Neuron (in vitro differentiated cells): ENCODE measurements around the gene PERM1.
"Not testable (repeated sequence)": the region's sequence is repeated elsewhere in the genome, so short reads cannot be mapped to it uniquely, and the experiment has no call there.

Experiments
- H2AFZ ChIP-seq: one replicate; pipeline ENCODE4 v1.6.1; 2013; ENCODE audit warnings: low read depth, mild to moderate bottlenecking, inconsistent platforms, low read length, moderate library complexity
- H3K27me3 ChIP-seq: one replicate; pipeline ENCODE4 v1.6.1; 2013; ENCODE audit warnings: low read length; ENCODE audit not compliant: insufficient read depth
- H3K36me3 ChIP-seq: one replicate; pipeline ENCODE4 v1.6.1; 2013; ENCODE audit warnings: low read length; ENCODE audit not compliant: insufficient read depth
- H3K4me1 ChIP-seq: one replicate; pipeline ENCODE4 v1.6.1; 2013; ENCODE audit warnings: low read length; ENCODE audit not compliant: insufficient read depth
- H3K4me3 ChIP-seq: 2 replicates; pipeline ENCODE4 v1.5.1; 2013; ENCODE audit warnings: mild to moderate bottlenecking, low read length, moderate library complexity
- H3K9me3 ChIP-seq: one replicate; pipeline ENCODE4 v1.6.1; 2013; ENCODE audit warnings: low read length

PERM1 gene

DNA sequence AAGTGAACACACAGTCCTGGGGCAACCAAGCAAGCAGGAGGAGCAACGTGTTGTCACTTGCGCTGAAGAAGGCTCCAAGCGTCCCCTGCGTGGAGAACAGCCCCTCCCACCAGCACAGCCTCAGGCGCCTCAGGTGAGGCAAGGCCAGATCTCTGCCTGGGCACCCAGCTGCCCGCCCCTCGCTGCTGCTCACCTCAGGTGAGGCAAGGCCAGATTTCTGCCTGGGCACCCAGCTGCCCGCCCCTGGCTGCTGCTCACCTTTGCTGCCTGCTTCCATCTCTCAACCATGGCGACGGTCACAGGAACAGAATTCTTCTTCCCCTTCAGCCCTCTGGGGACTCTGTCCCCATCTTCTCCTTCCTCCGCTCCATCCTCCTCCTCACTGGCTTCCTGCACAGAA, 25.3 kb downstream of the PERM1 start:
- no peak overlapping the region for H2AFZ ChIP-seq
- peaks cover 17% of the 10 kb centered on the region for H3K4me1 ChIP-seq
- H3K4me3 ChIP-seq = no peak overlapping the region
- peaks cover 52% of the 10 kb centered on the region for H3K36me3 ChIP-seq
- H3K9me3 ChIP-seq = no peaks in the 10 kb centered on the region
- H3K27me3 ChIP-seq = no peaks in the 10 kb centered on the region

DNA sequence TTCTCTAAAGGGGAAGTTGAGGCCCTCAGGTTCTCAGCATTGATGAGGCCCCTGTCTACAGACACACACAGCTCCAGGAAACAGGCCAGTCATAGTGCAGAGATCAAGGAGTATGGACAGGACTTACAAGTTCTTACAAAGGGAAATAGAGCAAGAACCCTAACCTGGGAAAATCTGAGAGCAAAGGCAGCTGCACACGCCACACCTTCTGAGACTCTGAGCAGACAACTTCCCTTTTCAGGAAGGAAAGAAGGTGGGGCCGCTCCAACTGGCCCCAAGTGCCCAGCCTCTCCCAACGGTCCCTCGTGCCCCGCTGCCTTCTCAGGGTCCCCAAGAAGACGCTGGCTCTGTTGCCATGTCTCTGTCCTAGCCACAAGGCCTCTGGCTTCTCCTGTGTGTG, 26.4 kb downstream of the PERM1 start:
- Histone ChIP-seq H3K4me1 (peaks cover 12% of the 10 kb centered on the region), H3K27me3 (no peaks in the 10 kb centered on the region), H3K9me3 (no peaks in the 10 kb centered on the region), H3K4me3 (no peak overlapping the region), H2AFZ (no peak overlapping the region), H3K36me3 (peaks cover 61% of the 10 kb centered on the region)

DNA sequence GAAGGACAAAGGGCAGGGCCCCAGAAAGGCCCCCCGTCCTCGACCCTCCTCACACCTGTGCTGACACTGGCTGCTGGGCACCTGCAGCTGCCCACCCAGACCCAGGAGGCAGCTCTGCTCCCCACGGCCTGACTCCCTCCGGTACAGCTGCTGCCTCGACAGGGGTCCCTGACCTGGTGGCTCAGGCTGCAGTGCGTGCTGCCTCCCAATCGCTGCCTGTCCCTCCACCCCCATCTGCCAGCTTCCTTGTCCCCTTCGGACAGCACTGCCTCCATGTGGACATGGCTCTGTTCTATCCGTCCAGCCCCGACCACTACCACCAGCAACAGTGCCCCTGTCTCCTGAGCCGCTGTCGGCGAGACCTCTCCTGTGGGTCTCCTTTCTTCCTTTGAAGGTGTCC, 27.0 kb downstream of the PERM1 start:
- Histone ChIP-seq H3K36me3 (peaks cover 67% of the 10 kb centered on the region), H3K4me3 (no peak overlapping the region), H3K9me3 (no peaks in the 10 kb centered on the region)

DNA sequence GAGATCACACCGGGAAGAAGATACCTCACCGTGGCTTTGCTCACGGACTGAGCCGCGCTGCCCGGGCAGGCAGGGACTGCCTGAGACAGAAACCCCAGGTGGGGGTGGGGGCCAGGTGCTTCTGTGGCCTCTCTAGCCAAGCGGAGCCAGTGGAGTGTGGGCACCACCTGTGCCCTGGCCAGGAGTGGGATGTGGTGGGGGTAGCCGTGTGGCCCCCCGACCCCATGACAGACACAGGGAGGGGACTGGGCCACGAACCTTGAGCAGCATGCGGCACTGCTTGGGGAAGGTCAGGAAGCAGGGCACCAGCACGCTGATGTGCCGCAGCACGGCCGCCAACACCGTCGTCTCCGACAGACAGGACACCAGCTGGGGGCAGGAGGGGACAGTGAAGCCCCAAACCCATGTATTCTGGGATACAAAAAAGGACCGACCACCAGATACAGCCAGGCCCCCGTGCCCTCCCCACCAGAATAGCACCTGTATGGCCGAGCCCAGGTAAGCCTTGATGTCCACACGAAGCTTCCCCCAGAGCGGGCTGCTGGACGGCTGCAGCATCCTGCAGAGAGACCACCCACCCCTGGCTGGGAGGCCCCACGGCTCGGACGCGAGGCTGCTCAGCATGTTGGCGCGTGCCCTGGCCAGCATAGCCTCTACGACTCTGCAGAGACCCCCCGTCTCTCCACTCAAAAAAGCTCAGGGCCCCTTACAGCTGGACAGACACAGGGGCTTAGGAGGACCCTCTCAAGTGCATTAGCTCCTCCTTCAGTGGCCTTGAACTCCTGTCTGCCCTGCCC, 28.2 kb downstream of the PERM1 start:
- Histone ChIP-seq H3K9me3 (no peaks in the 10 kb centered on the region), H3K4me1 (peaks cover 9% of the 10 kb centered on the region), H3K4me3 (no peak overlapping the region), H3K36me3 (peaks cover 77% of the 10 kb centered on the region), H3K27me3 (no peaks in the 10 kb centered on the region), H2AFZ (no peak overlapping the region)

More for the DNA sequence above, 27.0 kb downstream of the PERM1 start:
- Histone ChIP-seq H2AFZ (no peak overlapping the region), H3K27me3 (no peaks in the 10 kb centered on the region), H3K4me1 (peaks cover 12% of the 10 kb centered on the region)

DNA sequence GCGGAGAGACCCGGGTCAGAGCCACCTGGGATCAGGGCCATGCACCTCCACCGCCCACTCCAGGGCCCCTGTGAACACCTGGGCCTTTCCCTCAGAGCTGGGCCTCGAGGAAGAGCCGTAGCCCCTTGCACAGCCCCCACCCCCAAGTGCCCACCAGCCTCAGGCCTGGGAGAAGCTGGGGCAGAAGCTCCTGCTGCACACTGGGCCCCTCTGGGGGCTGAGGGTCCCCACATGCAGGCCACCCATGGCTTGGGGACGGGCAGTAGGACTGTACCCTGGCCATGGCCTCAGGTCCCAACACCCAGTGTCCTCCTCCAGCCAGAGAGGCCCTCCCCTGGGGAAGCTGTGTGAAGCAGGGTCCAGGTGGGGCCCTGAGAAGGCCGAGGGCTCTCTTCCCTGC, 29.3 kb downstream of the PERM1 start:
- Histone ChIP-seq H3K9me3 (no peaks in the 10 kb centered on the region), H2AFZ (no peak overlapping the region), H3K4me3 (no peak overlapping the region), H3K4me1 (peaks cover 4% of the 10 kb centered on the region), H3K36me3 (peaks cover 88% of the 10 kb centered on the region), H3K27me3 (no peaks in the 10 kb centered on the region)

DNA sequence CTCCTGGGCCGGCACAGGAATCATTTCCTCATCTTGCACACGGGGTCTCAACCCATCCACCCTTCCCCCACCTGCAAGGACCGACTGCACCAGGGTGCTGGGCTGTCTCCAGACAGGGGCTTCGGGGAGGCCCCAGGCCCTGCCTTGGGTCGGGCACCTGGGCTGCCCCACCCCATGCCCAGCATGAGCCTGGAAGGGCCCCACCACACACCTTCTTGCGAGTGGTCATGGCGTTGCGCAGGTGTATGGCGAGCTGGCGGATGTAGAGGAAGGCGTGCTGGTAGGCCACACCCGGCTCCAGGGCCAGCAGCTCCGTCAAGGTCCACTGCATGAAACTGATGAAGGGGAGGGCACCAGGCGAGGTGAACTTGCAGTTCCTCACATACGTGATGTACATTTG, 29.7 kb downstream of the PERM1 start:
- peaks cover under 1% of the 10 kb centered on the region for H3K4me1 ChIP-seq
- no peaks in the 10 kb centered on the region for H3K27me3 ChIP-seq
- no peak overlapping the region for H2AFZ ChIP-seq
- H3K4me3 ChIP-seq = no peak overlapping the region
- H3K36me3 ChIP-seq = peaks cover 91% of the 10 kb centered on the region
- no peaks in the 10 kb centered on the region for H3K9me3 ChIP-seq

DNA sequence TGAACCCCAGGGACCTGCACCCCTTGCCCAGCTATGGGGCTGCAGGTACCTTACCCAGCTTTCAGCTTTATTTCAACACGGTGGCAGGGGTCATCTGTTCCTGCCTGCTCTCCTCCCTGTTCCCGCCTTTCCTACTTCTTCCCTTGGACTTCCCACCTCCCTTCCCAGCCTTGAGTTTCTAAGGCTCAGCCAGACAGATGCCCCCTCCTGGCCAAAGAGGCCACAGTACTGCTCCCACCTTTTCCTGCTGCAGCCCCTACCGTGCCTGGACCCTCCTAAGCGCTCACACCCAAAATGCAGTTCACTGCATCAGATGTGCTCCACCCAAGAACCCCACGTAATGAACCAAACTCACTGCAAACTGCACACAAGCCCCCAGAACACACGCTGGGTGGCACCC, 30.5 kb downstream of the PERM1 start:
- H3K4me3 ChIP-seq = no peak overlapping the region
- H3K27me3 ChIP-seq = no peaks in the 10 kb centered on the region
- H3K4me1 ChIP-seq = no peaks in the 10 kb centered on the region
- H3K9me3 ChIP-seq = no peaks in the 10 kb centered on the region
- H3K36me3 ChIP-seq = peaks cover 91% of the 10 kb centered on the region
- H2AFZ ChIP-seq = no peak overlapping the region

DNA sequence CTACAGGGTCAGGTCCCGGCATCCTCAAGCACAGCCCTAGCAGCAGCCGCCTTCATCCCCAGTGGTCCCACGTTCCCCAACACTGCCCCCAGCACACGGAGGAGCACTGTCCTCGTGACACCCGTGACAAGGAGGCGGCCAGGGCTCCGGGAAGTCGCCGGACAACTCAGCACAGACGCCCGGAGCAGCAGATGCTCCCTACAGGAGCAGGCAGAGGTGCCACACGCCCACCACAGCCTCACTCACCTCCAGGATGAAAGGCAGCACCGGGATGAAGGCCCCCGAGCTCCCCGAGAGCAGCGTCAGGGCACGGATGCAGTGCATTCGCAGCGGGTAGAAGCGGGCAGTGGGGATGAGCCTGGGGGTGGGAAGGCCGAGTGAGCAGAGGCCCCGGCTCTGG, 31.0 kb downstream of the PERM1 start:
- no peaks in the 10 kb centered on the region for H3K4me1 ChIP-seq
- peaks cover 90% of the 10 kb centered on the region for H3K36me3 ChIP-seq
- H3K9me3 ChIP-seq = no peaks in the 10 kb centered on the region
- no peaks in the 10 kb centered on the region for H3K27me3 ChIP-seq
- no peak overlapping the region for H3K4me3 ChIP-seq
- H2AFZ ChIP-seq = no peak overlapping the region

DNA sequence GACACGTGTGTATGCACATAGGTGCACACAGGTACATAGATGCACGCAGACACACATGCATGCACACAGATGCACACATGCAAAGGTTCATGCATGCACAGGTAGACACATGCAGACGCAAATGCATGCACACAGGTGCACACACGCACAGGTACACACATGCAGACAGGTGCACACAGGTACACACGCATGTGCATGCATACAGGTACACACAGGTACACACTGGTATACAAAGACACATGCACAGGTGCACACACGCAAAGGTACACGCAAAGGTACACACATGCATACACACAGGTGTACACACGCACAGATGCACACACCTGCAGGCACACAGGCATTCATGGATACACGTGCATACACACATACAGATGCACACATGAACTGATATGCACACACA, 31.6 kb downstream of the PERM1 start:
- no peaks in the 10 kb centered on the region for H3K9me3 ChIP-seq
- no peaks in the 10 kb centered on the region for H3K4me1 ChIP-seq
- H3K27me3 ChIP-seq = no peaks in the 10 kb centered on the region
- no peak overlapping the region for H2AFZ ChIP-seq
- H3K36me3 ChIP-seq = peaks cover 89% of the 10 kb centered on the region
- H3K4me3 ChIP-seq = no peak overlapping the region

DNA sequence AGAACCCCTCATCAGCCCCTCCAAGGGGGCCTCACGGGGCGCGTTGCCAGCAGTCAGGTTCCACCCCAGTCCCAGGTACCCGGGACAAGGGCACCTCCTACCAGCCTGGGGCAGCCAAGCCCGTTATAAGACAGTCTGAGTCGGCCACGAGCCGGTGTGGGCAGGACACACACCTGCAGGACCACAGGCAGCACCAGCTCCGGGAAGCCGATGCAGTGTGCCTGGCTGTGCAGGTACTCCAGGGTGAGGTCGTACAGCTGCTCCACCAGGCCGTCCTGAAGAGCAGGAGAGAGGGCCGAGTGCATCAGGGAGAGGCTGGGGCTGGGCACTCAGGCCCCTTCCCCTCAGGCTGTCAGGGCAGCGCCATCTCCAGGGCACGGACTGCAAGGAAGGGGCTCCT, 33.9 kb downstream of the PERM1 start:
- H2AFZ ChIP-seq = no peak overlapping the region
- H3K36me3 ChIP-seq = peaks cover 72% of the 10 kb centered on the region
- H3K27me3 ChIP-seq = peaks cover 7% of the 10 kb centered on the region
- H3K9me3 ChIP-seq = no peaks in the 10 kb centered on the region
- H3K4me1 ChIP-seq = peaks cover 16% of the 10 kb centered on the region
- no peak overlapping the region for H3K4me3 ChIP-seq

DNA sequence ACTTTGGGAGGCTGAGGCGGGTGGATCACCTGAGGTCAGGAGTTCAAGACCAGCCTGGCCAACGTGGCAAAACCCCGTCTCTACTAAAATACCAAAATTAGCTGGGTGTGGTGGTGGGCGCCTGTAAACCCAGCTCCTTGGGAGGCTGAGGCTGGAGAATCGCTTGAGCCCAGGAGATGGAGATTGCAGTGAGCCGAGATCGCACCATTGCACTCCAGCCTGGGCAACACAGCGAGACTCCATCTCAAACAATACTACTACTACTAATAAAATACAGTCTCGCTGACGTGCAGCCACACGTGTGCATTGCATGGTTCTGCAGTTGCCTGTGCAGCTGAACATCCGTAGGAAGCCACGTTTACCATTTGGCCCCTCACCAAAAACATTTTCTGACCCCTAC, 35.1 kb downstream of the PERM1 start:
- H3K27me3 ChIP-seq = peaks cover 11% of the 10 kb centered on the region
- peaks cover 61% of the 10 kb centered on the region for H3K36me3 ChIP-seq
- H2AFZ ChIP-seq, H3K9me3 ChIP-seq, H3K4me3 ChIP-seq: not testable (repeated sequence)
- H3K4me1 ChIP-seq = peaks cover 23% of the 10 kb centered on the region

DNA sequence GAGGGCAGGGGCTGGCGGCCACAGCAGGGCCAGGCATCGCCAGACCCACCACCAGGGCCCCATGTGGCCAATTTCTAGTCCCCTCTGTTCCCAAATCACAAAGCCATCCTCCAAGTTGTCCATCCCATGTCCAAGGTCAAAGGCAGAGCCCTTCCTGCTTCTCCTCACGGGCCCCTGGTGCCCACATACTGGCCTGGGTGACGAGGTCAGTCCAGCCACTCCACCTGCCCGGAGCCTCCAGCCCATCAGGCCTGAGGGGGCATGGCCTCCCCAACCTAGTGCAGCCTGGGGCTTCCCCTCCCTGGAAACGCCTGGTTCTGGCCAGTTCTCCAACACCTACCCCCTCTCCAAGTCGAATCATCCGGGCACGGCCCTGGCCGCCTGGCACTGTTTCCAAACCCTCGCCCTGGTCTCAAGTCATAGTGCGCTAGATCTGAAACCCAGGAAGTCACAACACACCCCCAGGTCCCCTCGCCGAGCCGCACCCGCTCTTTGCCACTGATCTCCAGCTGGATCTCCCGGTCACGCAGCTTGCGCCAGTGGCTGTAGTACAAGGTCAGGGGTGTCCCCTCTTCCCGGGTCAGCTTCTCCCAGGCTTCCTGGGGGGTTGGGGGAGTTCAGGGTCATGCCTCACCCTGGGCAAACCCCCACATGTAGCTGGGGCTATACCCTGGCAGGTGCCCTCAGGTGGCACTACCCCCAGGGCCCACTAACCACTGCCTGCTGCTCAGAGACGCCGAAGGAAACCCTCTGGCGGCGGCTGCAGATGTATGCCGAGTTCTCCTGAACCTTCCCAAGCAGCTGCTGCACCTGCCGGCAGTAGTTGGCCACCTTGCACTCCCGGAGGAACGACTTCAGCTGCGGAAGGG, 36.0 kb downstream of the PERM1 start:
- Histone ChIP-seq H3K27me3 (peaks cover 19% of the 10 kb centered on the region), H3K9me3 (no peaks in the 10 kb centered on the region), H3K4me1 (peaks cover 29% of the 10 kb centered on the region), H3K36me3 (peaks cover 55% of the 10 kb centered on the region), H2AFZ (no peak overlapping the region), H3K4me3 (no peak overlapping the region)
